IMR-90 (cell line): ENCODE data around the gene FER. TPM values are rescaled to one million over a fixed set of nuclear protein-coding genes. Genes with fewer than 3 reads are reported as not detected.
A peak's percentile ranks its signal among the peaks of the same experiment; 100 is the strongest.

Source experiments
- ATAC-seq: fragments of 200-7000 bp; cut with Tn5 transposase; 2 replicates; pipeline ENCODE4 v1.9.1; 2020; ENCODE audit warnings: low read depth, mild to moderate bottlenecking, moderate library complexity
- BruUV-seq: library from RNA; stranded (reverse); fragments of 400-500 nt; replicated peaks from 2 replicates; lab custom pipeline; 2021; lab: Mats Ljungman, UMichigan
- CTCF ChIA-PET: fragments of 300-600 bp; formaldehyde crosslinking; extraction: SDS; loops from one replicate; lab custom pipeline; 2021; ENCODE audit warnings: antibody characterized with exemption; lab: Yijun Ruan, JAX
- POLR2A ChIA-PET: fragments of 300-600 bp; sonication (Branson Sonifier 250); formaldehyde crosslinking; loops from one replicate; lab custom pipeline; 2022; ENCODE audit warnings: antibody characterized with exemption; ENCODE audit not compliant: unreplicated experiment; lab: Charles Lee
- DNase-seq: peaks from one replicate; pipeline ENCODE4 v3.0.0; 2013
- H2AFZ ChIP-seq: replicated peaks from 2 replicates; pipeline ENCODE3; 2013; ENCODE audit warnings: low read length, mild to moderate bottlenecking; ENCODE audit not compliant: poor library complexity
- H2AK5ac ChIP-seq: 2 replicates; pipeline ENCODE4 v1.6.1; 2013; ENCODE audit warnings: low read depth, low read length, inconsistent platforms
- H2AK9ac ChIP-seq: replicated peaks from 2 replicates; pipeline ENCODE3; 2013; ENCODE audit warnings: mild to moderate bottlenecking, low read depth, low read length, moderate library complexity; ENCODE audit not compliant: poor library complexity
- H2BK120ac ChIP-seq: 2 replicates; pipeline ENCODE4 v1.6.1; 2013; ENCODE audit warnings: low read depth, low read length, inconsistent platforms
- H2BK15ac ChIP-seq: 3 replicates; pipeline ENCODE4 v1.6.1; 2013; ENCODE audit warnings: low read depth, low read length, inconsistent platforms
- H2BK20ac ChIP-seq: 2 replicates; pipeline ENCODE4 v1.6.1; 2013; ENCODE audit warnings: low read depth, mild to moderate bottlenecking, inconsistent platforms, low read length, moderate library complexity
- H2BK5ac ChIP-seq: 2 replicates; pipeline ENCODE4 v1.6.1; 2013; ENCODE audit warnings: mild to moderate bottlenecking, low read depth, low read length, inconsistent platforms; ENCODE audit not compliant: poor library complexity, severe bottlenecking
- H3K14ac ChIP-seq: replicated peaks from 2 replicates; pipeline ENCODE4 v1.6.1; 2013; ENCODE audit warnings: low read depth, low read length, inconsistent platforms
- H3K18ac ChIP-seq: 2 replicates; pipeline ENCODE4 v1.6.1; 2013; ENCODE audit warnings: low read depth, low read length, control low read depth
- H3K23ac ChIP-seq: 2 replicates; pipeline ENCODE4 v1.6.1; 2013; ENCODE audit warnings: low read depth, low read length, inconsistent platforms
- H3K27ac ChIP-seq: 2 replicates; pipeline ENCODE4 v1.5.1; 2013; ENCODE audit warnings: mild to moderate bottlenecking, control low read depth, low read length; ENCODE audit not compliant: insufficient read depth
- H3K27me3 ChIP-seq: 2 replicates; pipeline ENCODE4 v1.6.1; 2013; ENCODE audit warnings: low read length; ENCODE audit not compliant: control insufficient read depth, insufficient read depth
- H3K36me3 ChIP-seq: 2 replicates; pipeline ENCODE4 v1.6.1; 2013; ENCODE audit warnings: low read length, mixed read lengths; ENCODE audit not compliant: control insufficient read depth, insufficient read depth
- H3K4ac ChIP-seq: 2 replicates; pipeline ENCODE4 v1.6.1; 2013; ENCODE audit warnings: low read depth, low read length, inconsistent platforms
- H3K4me1 ChIP-seq: 2 replicates; pipeline ENCODE4 v1.6.1; 2013; ENCODE audit warnings: low read length, mixed read lengths; ENCODE audit not compliant: control insufficient read depth, insufficient read depth
- H3K4me2 ChIP-seq: 2 replicates; pipeline ENCODE4 v1.6.1; 2013; ENCODE audit warnings: low read depth, mild to moderate bottlenecking, control low read depth, low read length, moderate library complexity
- H3K4me3 ChIP-seq: 2 replicates; pipeline ENCODE4 v1.5.1; 2013; ENCODE audit warnings: low read depth, mild to moderate bottlenecking, control low read depth, low read length, moderate library complexity; ENCODE audit not compliant: insufficient read depth
- H3K56ac ChIP-seq: 2 replicates; pipeline ENCODE4 v1.6.1; 2013; ENCODE audit warnings: low read length, inconsistent platforms; ENCODE audit not compliant: insufficient read depth; ENCODE audit errors: extremely low read depth
- H3K79me1 ChIP-seq, 2 experiments: 2 replicates each; pipeline ENCODE4 v1.6.1; 2013; ENCODE audit warnings: low read length in 2 of 2, inconsistent platforms in 1 of 2, low read depth in 1 of 2
- H3K9ac ChIP-seq: 2 replicates; pipeline ENCODE4 v1.6.1; 2013; ENCODE audit warnings: low read depth, low read length, control low read depth
- H3K9me1 ChIP-seq: 2 replicates; pipeline ENCODE4 v1.6.1; 2013; ENCODE audit warnings: low read length, inconsistent platforms; ENCODE audit not compliant: insufficient read depth
- H3K9me3 ChIP-seq: 2 replicates; pipeline ENCODE4 v1.6.1; 2013; ENCODE audit warnings: low read length; ENCODE audit not compliant: control insufficient read depth, insufficient read depth
- H4K20me1 ChIP-seq: 2 replicates; pipeline ENCODE4 v1.6.1; 2013; ENCODE audit warnings: low read length, inconsistent platforms; ENCODE audit not compliant: insufficient read depth
- H4K5ac ChIP-seq: 2 replicates; pipeline ENCODE4 v1.6.1; 2013; ENCODE audit warnings: mild to moderate bottlenecking, low read depth, low read length, control low read depth
- H4K8ac ChIP-seq, 2 experiments: 2 replicates each; pipeline ENCODE4 v1.6.1; 2013; ENCODE audit warnings: low read depth in 2 of 2, low read length in 2 of 2, control low read depth in 1 of 2, inconsistent platforms in 1 of 2
- H4K91ac ChIP-seq: 2 replicates; pipeline ENCODE4 v1.6.1; 2013; ENCODE audit warnings: low read depth, low read length, inconsistent platforms; ENCODE audit not compliant: insufficient read depth
- MAFK ChIP-seq: IDR thresholded peaks from 2 replicates; pipeline ENCODE4 v1.6.1; 2012; ENCODE audit warnings: low read depth, low read length, improper control_type of control experiment
- WGBS, 2 experiments: methylation state at CpG; one replicate each; pipeline versions ENCODE4 v1.1.5 to v1.1.7; 2013; ENCODE audit warnings: missing lambda C conversion rate in 2 of 2; ENCODE audit not compliant: insufficient read length in 1 of 2; ENCODE audit errors: extremely low coverage in 2 of 2; 5-methylcytosine and 5-hydroxymethylcytosine counted together
- dilution Hi-C: fragments of 300-500 bp; cut with HindIII; formaldehyde crosslinking; loops from one replicate; pipeline ENCODE4 v1.14.3; 2018; ENCODE audit warnings: low sequenced_read_pairs; ENCODE audit not compliant: unreplicated experiment
- in situ Hi-C: fragments of 300-500 bp; cut with MboI; formaldehyde crosslinking; loops from 3 replicates; pipeline ENCODE4 v1.14.3; 2019; ENCODE audit warnings: low sequenced_read_pairs, inconsistent platforms, mixed read lengths
- intact Hi-C: fragments of 100-400 bp; cut with micrococcal nuclease; formaldehyde crosslinking; loops from 2 replicates; pipeline ENCODE4 v1.10.0; 2022
- polyA plus RNA-seq, 3 experiments: library from polyadenylated mRNA; depleted of rRNA; stranded (reverse); fragments of >200 nt; gene quantifications; 2 replicates each; pipeline ENCODE4 v1.2.3, GENCODE V29; 2012; ENCODE audit warnings: low replicate concordance in 1 of 3
- total RNA-seq: library from RNA; depleted of rRNA; stranded (reverse); fragments of >200 nt; gene quantifications from 2 replicates; pipeline ENCODE4 v1.2.3, GENCODE V29; 2012
- TF ChIP-seq, protein P1 (sequence below): fragments of 150-350 bp; IDR thresholded peaks from 2 replicates; pipeline ENCODE4 v1.6.1; 2017; ENCODE audit warnings: mild to moderate bottlenecking, antibody characterized with exemption, low read length, low read depth

The FER gene
- total and polyA plus RNA-seq, 2 of the 4 experiments (the other 2 are of a cell fraction), result 3.5 to 32.4 TPM

DNA sequence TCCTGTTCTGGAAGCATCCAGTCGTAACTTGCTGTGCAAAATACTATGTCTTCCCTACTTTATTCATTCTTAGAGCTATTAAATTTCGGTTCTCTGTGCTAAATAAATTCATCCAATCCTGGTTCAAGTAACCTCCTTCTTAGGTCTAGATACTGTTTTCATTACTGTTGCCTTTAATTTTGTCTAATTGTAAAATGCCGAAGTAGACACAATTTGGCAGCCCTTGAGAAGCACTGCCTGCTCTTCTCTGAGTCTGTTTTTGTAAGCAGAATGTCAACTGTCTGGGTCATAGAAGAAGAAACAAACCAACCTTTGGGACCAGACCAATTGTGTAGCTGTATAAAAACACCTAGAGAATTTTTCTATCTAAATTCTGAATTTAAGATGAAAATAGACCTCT is 412.8 kb downstream of the FER start:
- Histone ChIP-seq H3K18ac (no peak overlapping the region), H3K27me3 (no peaks in the 10 kb centered on the region), H3K27ac (no peak overlapping the region), H3K9ac (no peak overlapping the region), H2BK120ac (no peak overlapping the region), H4K5ac (no peak overlapping the region), H3K4me2 (no peak overlapping the region), H3K56ac (no peak overlapping the region), H2BK15ac (no peak overlapping the region), H3K4ac (no peak overlapping the region), H3K36me3 (no peaks in the 10 kb centered on the region), H2BK20ac (no peak overlapping the region), H2BK5ac (no peak overlapping the region), H3K23ac (no peak overlapping the region), H3K14ac (no peak overlapping the region), H3K79me1 (peaks cover 0 to under 1% of the 10 kb centered on the region in 2 experiments; a peak in 1 of 4 replicates), H3K9me1 (no peaks in the 10 kb centered on the region), H4K20me1 (no peaks in the 10 kb centered on the region), H4K91ac (no peak overlapping the region), H3K4me1 (no peaks in the 10 kb centered on the region), H2AK9ac (no peak overlapping the region), H2AFZ (no peak overlapping the region), H2AK5ac (no peak overlapping the region), H4K8ac (no peak overlapping the region), H3K4me3 (no peak overlapping the region), H3K9me3 (no peaks in the 10 kb centered on the region)
- intact Hi-C loops, result no loop called here
- TF ChIP-seq, protein P1, sequence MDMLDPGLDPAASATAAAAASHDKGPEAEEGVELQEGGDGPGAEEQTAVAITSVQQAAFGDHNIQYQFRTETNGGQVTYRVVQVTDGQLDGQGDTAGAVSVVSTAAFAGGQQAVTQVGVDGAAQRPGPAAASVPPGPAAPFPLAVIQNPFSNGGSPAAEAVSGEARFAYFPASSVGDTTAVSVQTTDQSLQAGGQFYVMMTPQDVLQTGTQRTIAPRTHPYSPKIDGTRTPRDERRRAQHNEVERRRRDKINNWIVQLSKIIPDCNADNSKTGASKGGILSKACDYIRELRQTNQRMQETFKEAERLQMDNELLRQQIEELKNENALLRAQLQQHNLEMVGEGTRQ, result no peak
- TF ChIP-seq MAFK, result peak; percentile 64
- ATAC-seq, result no peak
- dilution Hi-C loops, result no loop called here
- no peak for DNase-seq
- no TSS peak for BruUV-seq
- in situ Hi-C loops, result no loop called here
- ChIA-PET CTCF (interaction anchor here (0.5 kb wide), 1 partner anchor 617 kb away, joined by 3 read pairs; no protein-coding TSS in a partner anchor), POLR2A (no interaction called here)
- no CpG with 5 or more reads among the region's 3 CpGs for WGBS, 2 experiments
